NCI-H524 treated with DMSO at 0.1 percent for 48 hours (cell line): ENCODE measurements around the gene TMED10.
"Not testable (repeated sequence)": the region's sequence is repeated elsewhere in the genome, so short reads cannot be mapped to it uniquely, and the experiment has no call there.

Experiments used
- DNase-seq: peaks from one replicate; lab custom pipeline; 2025; lab: John Stamatoyannopoulos, UW

The TMED10 gene

DNA sequence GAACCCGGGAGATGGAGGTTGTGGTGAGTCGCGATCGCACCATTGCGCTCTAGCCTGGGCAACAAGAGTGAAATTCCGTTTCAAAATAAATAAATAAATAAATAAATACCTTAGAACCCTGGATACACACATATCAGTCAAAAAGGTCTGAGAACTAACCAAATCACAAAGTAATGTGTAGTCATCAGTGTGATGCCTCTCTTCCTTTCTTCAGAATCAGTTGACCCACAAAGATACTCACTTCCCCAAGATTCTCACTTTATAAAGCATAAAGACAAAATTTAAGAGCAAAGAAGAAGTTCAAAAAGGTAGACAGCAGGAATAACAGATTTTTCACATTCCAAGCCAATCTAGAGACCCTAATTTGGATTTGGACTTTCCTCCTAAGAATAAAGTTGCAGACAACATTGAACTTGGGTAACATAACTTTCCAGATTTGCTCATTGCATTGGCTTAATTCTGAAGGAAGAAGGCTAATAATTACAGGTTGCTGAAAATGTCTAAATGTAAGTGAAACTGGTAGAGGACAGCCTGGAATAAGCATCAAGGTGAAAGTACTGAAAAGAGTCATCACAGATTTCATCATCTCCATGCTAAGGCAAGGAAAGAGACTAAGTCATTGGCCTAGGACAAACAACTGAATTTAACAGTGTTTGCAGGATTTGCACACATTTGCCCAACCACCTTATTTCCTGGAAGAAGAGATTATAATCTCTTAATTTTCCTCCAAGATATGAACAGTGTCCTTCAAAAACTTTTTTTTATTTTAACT lies 17.4 kb downstream of the TMED10 start:
- DNase-seq, result no peak

DNA sequence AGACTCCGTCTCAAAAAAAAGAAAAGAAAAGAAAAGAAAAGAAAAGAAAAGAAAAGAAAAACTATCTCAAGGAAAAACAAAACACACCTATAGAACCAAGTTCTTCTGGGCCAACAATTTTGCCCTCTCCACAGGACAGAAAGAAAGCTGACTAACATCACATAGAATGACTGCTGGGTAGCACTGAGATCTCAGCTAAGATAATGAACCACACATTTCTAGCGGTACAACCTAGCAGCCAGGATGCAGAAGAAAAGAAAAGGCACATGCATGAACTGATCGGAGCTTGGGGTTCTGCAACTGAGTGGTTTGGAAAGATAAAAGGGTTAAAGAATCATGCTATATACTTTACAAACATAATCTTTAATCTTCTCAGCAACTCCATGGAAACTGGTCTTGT lies 19.5 kb downstream of the TMED10 start:
- no peak for DNase-seq

DNA sequence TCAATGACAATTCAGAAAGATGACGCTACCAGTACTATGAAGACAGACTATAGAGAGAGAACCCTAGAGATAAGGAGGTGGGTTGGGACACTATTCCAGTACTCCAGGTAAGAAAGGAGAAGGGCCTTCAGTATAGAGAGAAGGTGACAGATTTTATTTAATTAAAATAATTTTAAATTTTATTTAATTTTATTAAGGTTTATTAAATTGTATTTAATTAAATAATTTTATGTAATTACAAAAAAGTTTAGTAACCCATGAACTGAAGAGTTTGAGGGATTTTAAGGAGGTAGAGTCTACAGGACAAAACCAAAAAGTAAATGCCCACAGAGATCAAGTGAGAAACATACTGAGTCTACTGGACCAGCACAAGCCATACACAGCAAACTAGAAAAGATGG lies 20.3 kb downstream of the TMED10 start:
- no peak for DNase-seq

DNA sequence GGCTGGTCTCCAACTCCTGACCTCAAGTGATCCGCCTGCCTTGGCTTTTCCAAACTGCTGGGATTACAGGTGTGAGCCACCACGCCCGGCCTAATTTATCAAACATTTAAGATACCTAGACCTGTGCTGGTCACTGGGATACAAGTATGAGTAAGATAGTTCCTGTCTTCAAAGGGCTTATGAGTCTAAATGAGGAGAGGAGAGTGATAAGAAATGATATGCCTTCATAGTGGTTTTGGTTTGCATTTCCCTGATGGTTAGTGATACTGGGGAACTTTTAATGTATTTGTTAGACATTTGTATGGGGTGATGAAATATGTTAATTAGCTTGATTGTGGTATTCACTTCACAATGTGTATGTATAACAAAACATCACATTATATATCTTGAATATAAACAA lies 21.2 kb downstream of the TMED10 start:
- DNase-seq, result no peak

DNA sequence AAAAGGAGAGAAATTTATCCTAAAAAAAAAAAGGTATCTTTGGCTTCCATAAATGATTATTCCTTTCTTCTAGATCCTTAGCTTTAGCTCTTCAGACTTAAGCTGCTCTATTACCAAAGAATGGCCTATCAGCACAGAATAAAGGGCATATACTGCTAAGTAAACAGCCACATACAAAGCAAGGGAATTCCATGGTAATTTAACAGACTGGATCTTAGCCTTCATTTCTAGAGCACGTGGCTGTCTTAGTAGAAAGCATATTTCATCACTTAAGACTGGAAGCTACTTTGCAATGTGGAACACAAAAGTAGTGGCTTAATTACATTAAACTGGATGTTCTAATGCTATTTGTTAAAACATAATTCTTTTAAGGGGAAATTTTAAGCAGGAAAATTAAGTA lies 23.1 kb downstream of the TMED10 start:
- DNase-seq, result no peak

DNA sequence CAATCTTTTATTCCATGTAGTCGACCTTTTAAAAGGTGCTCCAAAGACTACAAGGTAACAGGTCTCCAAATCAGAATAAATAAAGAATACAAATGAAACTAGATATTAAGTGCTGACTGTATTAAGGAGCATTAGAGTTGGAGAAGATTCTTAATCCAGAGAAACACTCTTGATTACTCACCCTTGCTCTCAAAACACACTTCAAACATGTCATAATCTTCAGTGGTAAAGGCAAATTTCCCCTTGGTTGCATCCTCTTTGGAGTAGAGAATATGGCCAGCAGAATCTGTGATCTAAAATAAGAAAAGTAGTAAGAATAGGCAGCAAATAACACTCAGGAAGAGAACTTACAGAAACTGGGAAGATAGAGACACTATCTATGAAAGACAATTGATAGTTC lies 24.6 kb downstream of the TMED10 start:
- DNase-seq, result no peak

DNA sequence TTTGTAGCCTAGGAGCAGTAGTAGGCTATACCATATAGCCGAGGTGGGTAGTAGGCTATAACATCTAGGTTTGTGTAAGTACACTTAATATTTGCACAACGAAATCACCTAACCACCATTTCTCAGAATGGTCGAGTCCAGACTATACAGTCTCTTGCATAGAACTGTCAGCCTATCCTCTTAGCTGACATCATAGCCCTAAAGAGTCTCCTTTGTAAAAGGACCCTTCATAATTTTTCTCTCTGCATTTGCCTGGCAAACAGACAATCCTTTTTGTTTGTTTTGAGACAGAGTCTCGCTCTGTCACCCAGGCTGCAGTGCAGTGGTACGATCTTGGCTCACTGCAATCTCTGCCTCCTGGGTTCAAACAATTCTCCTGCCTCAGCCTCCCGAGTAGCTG lies 25.8 kb downstream of the TMED10 start:
- not testable (repeated sequence) for DNase-seq

DNA sequence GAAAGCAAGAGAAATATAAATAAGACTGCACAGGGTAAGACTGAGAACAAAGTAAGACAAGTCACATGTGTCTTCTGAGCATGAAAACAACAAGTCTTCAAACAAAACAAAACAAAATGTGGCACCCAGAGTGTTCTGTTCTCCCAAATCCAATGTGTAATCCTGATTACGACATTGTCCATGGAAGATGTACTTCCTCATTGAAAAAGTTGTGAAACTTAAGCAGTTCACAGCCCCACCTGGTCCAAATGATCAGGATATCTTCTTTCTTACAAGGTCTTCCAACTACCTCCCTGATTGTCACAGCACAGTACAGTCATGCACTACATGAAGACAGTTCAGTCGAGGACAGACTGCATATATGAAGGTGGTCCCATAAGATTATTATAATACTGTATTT lies 26.3 kb downstream of the TMED10 start:
- DNase-seq, result no peak

DNA sequence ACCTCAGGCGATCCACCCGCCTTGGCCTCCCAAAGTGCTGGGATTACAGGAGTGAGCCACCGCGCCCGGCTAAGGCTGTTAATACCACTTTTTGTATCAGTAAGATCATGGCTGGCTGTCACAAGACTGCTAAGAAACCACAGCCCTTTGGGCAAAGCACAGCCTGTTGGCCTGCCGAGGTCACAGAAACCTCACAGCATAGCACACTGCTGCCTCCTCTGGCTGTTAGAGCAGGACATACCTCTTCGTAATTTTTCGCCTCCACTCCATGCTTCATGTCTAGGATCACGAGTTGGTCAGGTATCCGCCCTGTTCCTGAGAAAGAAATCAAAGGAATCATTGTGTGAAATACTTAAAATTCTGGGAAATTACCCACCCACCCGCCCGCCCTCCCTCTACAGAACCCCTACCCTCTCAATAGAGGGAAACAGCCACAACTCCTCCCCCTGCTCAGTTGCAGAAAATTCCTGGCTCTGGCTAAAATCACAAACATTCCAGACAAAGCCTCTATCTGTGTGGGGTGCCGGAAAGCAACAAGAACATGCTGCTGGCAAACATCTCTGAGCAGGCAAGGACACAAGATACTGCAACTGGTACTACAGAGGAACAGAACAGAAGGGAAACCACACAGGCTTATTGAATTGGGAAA lies 28.9 kb downstream of the TMED10 start:
- no peak for DNase-seq

DNA sequence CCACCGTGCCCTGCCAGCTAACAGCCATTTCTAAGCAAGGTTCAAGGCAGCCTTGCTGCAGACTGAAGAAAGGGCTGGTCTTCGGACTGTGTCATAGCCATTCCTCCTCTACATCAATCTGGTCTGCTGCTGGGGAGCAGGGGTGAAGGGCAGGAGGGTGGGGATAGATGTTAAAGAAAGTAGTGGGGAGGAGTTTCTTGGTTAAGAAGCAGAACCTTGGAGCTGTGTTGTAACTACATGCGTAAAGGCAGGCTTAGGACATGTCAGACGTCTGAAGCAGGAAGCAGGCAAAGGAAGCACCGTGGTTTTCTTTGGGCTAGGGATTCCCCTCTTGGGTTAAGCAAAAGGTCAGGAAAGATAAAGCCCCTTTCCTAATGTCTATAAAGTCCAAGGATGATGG lies 31.5 kb downstream of the TMED10 start:
- no peak for DNase-seq

DNA sequence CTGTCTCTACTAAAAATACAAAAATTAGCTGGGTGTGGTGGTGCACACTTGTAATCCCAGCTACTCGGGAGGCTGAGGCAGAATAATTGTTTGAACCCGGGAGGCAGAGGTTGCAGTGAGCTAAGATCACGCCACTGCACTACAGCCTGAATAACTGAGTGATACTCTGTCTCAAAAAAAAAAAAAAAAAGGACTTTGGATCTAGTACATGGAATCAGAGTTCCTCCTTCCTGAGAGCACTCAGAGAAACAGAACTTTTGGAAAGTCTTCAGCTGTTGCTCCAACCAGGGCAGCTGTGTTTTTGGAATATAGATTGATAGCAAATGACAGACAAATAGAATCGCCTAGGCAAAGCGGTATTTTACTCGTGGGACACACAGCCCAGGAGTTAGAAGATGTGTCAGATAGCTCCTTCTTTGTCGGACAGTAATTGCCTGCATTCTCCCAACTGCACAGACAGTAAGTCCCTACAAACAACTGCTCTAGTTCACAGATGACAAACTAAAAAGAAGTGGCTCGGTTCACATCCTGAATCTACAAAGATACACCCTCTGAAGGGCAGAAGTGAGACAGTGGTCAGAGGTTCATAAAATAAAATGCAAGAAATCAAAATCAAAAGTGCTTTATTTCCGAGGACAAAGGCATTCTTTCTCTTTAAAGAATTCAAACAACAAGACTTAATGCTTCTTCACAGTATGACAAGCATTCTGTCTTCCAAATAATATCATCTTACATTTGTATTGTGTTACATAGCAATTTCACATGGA lies 32.5 kb downstream of the TMED10 start:
- DNase-seq, result no peak

DNA sequence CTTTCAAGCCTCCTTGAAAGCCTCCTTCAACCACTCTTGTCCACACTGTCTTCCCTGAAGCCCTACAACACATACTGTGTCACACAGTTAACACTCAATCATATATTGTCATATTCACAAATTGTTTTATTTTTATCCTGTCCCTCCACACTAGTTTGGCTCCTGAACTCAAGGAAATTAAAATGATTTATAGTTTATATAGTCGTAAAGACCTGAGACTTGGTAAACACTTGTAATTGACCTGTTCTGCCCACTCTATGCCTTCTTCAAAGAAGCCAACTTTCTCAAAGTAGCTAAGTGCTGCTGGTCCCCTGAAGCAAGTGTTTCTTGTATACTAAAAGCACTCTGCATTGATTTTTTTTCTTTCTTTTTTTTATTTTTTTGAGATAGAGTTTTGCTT lies 33.9 kb downstream of the TMED10 start:
- no peak for DNase-seq

DNA sequence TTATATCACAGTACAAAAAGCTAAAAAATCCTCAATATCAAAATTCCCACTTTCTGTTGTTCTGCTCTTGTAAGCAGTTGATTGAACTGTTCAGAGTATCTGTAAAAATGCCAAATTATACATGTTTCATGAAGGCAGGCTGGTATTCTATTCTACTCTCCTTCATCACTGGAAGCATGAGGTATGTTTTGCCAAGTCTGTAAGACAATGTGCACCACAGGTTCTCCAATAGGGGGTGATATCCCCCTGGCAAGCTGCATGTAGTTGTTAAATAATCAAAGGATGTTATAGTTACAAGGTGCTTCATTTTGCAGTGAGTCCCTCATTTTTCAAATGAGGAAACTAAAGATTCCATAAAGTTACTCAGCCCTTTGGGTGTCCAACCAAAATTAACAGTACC lies 34.4 kb downstream of the TMED10 start:
- no peak for DNase-seq

DNA sequence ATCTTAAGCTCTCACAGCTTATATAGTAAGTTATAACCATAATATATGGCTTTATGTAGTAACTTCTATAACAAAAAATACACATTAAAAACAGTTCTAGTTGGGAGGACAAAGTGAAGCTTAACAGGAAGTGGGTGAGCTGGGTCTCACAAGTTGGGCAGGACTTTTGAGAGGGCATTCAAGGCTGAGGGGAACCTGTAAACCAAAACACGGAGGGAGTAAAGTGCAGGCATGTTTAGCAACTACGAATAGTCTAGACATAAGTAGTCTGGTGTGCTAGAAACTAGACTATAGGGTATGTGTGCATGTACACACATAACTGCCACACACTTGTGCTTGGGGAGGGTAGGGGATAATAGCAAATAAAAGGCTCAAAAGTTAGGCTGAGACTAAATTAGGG lies 35.4 kb downstream of the TMED10 start:
- no peak for DNase-seq

DNA sequence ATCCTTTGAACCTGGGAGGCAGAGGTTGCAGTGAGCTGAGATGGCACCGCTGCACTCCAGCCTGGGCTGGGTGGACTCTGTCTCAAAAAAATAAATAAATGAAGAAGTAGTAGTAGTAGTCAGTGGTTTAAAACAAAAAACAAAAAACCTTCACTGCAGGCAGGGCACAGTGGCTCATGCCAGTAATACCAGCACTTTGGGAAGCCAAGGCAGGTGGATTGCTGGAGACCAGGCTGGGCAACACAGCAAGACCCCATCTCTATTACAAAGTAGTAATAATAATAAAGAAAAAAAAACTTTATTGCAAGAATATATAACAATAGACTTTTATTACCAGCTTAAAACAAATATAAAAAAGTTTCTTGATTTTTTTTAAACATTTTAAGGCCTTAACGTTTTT lies 35.8 kb downstream of the TMED10 start:
- DNase-seq, result no peak

DNA sequence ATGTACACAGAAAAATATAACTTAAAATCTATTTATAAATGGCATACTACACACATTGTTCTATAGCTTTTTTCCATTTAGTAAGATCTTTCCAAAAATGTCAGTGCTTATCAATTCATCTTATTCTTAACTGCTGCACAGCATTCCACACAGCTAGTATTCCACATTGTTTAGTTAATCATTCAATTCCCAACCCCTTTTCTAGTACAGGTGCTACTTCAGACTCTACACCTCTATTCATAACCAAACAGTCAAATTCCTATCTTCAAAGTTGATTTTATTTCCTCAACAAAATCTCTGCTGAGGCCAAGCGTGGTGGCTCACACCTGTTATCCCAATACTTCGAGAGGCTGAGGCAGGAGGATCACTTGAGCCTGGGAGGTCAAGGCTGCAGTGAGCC lies 37.2 kb downstream of the TMED10 start:
- DNase-seq, result no peak

DNA sequence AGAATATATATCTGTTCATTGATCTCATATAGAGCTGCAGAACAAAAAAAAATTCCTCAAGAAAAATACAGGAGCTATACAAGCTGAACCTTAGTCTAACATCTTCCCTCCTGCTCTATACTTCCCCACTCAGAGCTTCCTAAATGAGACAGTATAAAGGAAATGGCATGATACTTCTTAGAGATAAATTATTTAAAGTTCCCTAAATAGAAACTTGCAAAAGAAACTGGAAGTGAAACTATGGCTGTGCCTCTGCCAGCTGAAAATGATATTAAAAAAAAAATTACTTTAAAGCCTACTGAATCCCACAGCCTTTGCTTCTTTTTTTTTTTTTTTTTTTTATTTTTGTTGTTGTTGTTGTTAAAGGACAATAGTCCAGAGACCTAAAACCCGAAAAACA lies 37.9 kb downstream of the TMED10 start:
- DNase-seq, result no peak

DNA sequence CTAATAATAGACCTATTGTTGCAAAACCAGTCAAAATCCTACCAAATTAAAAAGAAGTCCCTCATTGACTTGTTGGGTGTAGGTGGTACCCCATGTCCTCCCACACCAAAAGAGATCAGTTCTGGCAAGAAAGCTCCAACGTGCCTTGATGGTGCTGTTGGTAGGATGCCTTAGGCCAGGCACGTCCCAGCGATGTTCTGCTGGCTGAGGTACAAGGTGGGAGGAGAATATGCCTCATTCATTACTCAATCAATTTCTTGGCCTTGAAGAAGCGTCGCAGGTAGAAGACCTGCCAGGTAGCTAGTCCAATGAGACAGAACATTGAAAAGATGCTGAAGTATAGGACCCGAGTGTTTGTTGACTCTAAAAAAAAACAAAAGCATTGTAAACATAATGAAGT lies 41.8 kb downstream of the TMED10 start:
- no peak for DNase-seq

DNA sequence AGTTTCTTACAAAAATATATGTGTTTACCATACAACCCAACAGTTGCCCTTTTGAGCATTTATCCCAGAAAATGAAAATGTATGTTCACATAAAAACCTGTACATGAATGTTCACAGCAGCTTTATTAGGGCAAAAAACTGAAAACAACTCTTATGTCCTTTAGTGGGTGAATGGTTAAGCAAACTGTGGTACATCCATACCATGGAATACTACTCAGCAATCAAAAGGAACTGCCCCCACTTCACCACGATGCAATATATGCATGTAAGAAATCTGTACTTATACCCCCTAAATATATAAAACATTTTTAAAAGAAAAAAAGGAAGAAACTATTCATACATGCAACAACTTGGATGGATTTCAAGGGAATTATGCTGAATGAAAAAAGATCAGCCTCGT lies 42.8 kb downstream of the TMED10 start:
- no peak for DNase-seq

DNA sequence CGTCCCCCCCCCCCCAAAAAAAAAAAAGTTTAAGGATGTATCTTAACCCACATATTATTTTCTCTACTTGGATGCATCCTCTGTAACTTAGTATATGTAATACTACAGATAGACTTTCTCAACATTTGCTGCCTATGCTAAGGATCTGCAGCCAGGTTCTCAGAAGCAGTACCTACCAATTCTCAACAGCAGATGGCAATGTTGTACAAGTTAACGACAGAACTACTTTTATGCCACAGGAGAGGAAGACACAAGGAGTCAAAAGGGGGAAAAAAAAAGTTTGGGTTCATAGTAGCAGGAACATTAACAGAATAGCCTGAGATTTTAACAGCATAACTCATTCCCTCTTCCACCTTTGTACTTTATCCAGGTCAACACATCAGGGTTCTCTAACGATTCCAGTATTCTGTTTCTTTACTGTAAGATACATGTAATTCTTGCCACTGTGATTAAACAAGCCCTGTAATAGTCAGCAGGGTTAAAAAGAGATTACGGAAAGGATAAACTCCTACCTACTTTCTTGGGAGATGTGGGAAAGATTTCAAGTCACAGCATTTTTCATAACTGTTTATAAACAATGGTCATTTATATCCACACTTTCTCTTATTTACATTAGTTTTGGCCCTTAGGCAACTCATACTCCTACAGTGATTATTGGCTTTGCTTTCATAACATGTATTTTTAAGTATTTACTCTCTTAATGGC lies 43.9 kb downstream of the TMED10 start:
- peak; percentile 38 for DNase-seq

DNA sequence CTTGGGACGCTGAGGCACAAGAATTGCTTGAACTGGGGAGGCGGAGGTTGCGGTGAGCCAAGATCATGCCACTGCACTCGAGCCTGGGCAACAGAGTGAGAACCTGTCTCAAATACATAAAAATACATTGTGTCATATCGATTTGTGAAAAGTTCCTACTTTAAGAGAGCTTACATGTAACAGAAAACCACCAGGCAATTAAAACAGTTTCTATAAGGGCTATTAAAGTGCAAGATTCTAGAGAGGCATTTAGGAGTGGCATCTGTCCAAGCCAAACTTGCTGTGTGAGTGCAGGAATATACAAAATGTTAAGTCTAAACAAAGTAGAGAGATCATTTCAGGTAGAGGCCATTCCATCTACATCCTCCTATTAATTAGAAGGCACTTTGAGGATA lies 47.8 kb downstream of the TMED10 start:
- DNase-seq, result no peak

DNA sequence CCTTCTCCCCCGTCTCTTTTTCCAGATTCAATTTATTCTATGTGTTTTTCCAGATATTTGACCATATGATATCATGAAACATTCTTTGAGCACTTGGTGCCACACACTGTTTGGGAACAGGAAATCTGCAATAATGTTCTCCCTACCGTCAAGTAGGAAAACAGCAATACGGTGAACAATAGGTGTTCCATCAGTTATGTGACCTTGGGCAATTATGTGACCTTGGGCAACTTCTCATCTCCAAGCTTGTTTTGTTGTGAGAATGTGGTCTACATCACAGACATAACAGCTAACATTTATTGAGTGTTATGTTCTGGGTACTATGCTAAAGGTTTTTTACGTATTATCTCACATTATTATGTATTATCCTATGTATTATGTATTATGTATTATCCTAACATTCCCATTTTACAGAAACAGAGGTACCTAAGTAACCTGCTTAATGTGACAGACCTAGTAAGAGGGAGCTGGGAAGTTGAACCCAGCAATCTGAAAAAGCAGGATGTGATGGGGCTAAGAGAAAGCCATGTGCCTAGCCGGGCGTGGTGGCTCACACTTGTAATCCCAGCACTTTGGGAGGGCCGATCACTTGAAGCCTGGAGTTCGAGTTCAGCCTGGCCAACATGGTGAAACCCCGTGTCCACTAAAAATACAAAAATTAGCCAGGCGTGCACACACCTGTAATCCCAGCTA lies 48.4 kb downstream of the TMED10 start:
- DNase-seq, result no peak
